SW480 (cell line): ENCODE measurements around the gene STKLD1.
A peak's percentile ranks its signal among the peaks of the same experiment; 100 is the strongest.
"Not testable (repeated sequence)": the region's sequence is repeated elsewhere in the genome, so short reads cannot be mapped to it uniquely, and the experiment has no call there.

Source experiments
- DNase-seq: peaks from one replicate; pipeline ENCODE4 v3.0.0-alpha.2; 2016; ENCODE audit warnings: low spot score

The STKLD1 gene

GRCh38 chr9:133386338-133386737, 10.2 kb downstream of the STKLD1 start:
- DNase-seq: no peak

- no peak for DNase-seq
Measured at GRCh38 chr9:133387680-133388079, 11.5 kb downstream of the STKLD1 start.

- no peak for DNase-seq
Measured at GRCh38 chr9:133389025-133389557, 12.9 kb downstream of the STKLD1 start.

- DNase-seq: no peak
Measured at GRCh38 chr9:133389562-133389961, 13.4 kb downstream of the STKLD1 start.

- DNase-seq: no peak
Measured at GRCh38 chr9:133390713-133391112, 14.5 kb downstream of the STKLD1 start.

DNA sequence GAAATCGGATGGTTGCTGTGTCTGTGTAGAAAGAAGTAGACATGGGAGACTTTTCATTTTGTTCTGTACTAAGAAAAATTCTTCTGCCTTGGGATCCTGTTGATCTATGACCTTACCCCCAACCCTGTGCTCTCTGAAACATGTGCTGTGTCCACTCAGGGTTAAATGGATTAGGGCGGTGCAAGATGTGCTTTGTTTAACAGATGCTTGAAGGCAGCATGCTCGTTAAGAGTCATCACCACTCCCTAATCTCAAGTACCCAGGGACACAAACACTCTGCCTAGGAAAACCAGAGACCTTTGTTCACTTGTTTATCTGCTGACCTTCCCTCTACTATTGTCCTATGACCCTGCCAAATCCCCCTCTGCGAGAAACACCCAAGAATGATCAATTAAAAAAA, 15.3 kb downstream of the STKLD1 start:
- DNase-seq: not testable (repeated sequence)

DNA sequence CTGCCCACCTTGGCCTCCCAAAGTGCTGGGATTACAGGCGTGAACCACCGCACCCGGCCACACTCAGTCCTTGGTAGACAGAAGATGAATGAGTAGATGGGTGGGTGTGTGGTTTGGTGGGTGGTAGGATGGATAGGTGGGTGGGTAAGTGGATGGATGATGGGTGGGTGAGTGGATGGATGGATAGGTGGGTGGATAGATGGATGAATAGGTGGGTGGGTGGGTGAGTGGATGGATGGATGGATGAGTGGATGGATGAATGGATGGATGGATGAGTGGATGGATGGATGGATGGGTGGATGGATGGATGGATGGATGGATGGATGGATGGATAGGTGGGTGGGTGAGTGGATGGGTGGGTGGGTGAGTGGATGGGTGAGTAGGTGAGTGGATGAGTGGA, 16.1 kb downstream of the STKLD1 start:
- not testable (repeated sequence) for DNase-seq

DNA sequence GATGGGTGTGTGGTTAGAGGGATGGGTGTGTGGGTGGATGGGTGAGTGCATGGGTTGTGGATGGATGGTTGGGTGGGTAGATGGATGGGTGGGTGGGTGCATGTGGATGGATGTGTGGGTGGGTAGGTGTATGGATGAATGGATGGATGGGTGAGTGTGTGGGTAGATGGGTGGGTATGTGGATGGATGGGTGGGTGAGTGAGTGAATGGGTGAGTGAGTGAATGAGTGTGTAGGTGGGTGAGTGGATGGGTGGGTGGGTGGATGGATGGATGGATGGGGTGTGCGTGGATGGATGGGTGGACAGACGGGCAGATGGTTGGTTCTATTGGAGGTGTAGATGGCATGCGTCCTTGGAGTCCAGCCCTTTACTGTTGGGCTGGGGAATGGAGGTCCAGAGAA, 17.2 kb downstream of the STKLD1 start:
- DNase-seq: no peak

GRCh38 chr9:133394687-133395271, 18.6 kb downstream of the STKLD1 start:
- no peak for DNase-seq

- no peak for DNase-seq
Measured at GRCh38 chr9:133396952-133397351, 20.8 kb downstream of the STKLD1 start.

- no peak for DNase-seq
Measured at GRCh38 chr9:133397370-133397769, 21.2 kb downstream of the STKLD1 start.

DNA sequence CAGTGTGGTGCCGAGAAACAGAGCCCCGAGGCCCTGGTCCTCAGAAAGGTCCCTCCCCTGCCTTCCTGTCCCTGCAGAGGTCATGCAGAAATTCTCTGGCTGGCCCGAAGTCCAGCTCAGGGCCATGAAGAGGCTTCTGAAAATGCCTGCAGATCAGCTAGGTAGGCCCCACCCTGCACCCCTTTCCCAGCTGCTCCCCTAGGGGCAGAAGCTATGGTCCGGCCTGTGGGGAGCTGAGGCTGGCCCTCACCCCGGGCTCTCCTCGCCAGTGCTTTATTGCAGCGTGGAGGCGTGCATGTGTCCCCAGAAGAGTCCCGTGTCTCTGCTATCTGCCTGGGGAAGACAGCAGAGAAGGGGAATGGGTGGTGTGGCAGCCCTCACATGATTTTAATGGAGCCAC, 21.7 kb downstream of the STKLD1 start:
- no peak for DNase-seq

GRCh38 chr9:133400292-133400691, 24.1 kb downstream of the STKLD1 start:
- DNase-seq: no peak

GRCh38 chr9:133401588-133401987, 25.4 kb downstream of the STKLD1 start:
- DNase-seq: no peak

DNA sequence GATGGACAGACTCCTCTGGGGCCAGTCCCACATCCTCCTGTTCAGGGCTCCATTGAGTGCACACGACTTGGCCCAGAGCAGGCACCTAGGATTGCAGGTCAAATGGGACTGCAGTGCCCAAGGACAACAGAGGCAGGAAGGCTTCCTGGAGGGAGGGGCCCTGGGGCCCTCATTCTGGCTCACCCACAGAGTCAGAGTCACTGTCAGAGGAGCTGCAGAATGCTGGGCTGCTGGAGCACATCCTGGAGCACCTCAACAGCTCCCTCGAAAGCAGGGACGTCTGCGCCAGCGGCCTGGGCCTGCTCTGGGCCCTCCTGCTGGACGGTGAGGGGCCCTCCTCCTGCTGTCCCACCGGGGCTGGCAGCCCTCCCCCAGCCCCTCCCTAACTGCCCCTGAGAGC, 26.5 kb downstream of the STKLD1 start:
- DNase-seq: no peak

GRCh38 chr9:133403766-133404453, 27.7 kb downstream of the STKLD1 start:
- DNase-seq: peak; percentile 64

- no peak for DNase-seq
Measured at GRCh38 chr9:133404454-133405002, 28.4 kb downstream of the STKLD1 start.

DNA sequence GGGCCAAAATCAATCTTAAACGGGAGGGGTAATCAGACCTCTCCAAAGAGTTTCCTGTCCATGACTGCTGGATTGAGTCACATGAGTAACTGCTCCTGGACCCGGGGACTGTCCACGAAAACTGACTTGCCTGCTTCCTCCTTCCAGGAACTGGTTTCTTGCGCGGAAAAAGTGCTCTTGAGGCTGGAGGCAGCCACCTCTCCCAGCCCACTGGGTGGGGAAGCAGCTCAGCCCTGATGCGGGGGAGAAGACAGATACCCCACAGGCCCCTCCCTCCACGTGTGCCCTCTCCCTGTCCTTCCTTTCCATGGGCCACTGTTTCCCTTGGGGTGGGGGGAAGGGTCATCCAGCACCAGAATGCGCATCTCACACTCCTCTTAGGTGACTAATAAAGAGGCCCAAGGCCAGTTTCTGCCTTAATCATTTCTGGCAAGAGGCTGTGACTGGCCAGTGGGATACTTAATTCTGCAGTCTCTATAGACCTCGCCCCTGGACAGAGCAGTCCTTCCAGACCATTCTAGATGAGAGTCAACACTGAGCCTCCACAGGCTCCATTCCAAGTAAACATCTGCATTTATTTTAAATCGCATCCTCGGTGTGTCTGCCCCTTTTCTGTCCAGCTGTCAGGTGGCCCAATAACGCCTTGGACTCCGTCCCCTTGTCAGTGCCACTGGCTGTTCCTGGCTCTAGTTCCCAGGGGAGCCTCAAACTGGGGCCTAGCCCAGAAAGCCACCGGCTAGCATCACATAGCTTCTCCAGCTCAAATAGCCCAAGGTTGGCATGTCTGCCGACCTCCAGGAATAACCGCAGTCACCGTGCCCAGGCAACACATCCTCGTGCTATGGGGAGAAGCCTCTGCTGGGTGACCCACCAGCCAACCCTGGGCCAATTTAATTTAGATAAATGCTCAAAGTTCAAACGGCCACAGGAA, 29.6 kb downstream of the STKLD1 start:
- DNase-seq: no peak

- DNase-seq: peak; percentile 73
Measured at GRCh38 chr9:133406480-133407307, 30.5 kb downstream of the STKLD1 start.

GRCh38 chr9:133408042-133408441, 31.9 kb downstream of the STKLD1 start:
- no peak for DNase-seq

DNA sequence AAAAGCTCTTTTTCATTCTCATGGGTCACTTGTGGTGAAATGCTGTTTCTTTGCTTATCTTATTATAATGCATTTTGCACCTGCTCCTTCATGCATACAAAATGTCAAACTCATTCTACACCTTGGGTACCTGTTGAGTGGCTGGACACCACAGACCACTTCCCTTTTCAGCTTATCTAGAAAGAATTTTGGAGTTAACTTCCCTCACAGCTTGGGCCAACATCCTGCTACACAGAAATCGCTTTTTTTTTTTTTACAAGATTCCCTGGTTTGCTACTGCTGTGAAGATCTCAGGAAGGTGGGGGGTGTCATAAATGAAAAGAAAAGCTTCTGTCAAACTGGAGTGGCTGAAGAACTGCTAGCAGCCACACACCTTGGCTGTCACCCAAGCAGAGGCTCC, 39.0 kb downstream of the STKLD1 start:
- no peak for DNase-seq
